Sigmoid colon (tissue), 7 donors: ENCODE data around the gene GTPBP8. TPM values are rescaled to one million over a fixed set of nuclear protein-coding genes. Genes with fewer than 3 reads are reported as not detected.

Experiments used
- DNase-seq: peaks from one replicate; pipeline ENCODE4 v3.0.0-alpha.2; 2019
- H3K27ac ChIP-seq, 4 donors: fragments of 200-600 bp; sonication (generic); one replicate each; pipeline ENCODE4 v1.5.1; 2016 to 2019; ENCODE audit warnings: mild to moderate bottlenecking in 1 of 4
- H3K27me3 ChIP-seq, 3 donors: fragments of 200-600 bp; sonication (generic); one replicate each; pipeline ENCODE4 v1.5.1; 2019; ENCODE audit warnings: mild to moderate bottlenecking in 1 of 3
- H3K36me3 ChIP-seq, 4 donors: fragments of 200-600 bp; sonication (generic); one replicate each; pipeline ENCODE4 v1.5.1; 2016 to 2019
- H3K4me1 ChIP-seq, 4 donors: fragments of 200-600 bp; sonication (generic); one replicate each; pipeline ENCODE4 v1.5.1; 2017 to 2019
- H3K4me3 ChIP-seq, 4 donors: fragments of 200-600 bp; sonication (generic); one replicate each; pipeline ENCODE4 v1.5.1; 2017 to 2019; ENCODE audit warnings: mild to moderate bottlenecking in 2 of 4, moderate library complexity in 1 of 4
- H3K9me3 ChIP-seq, 4 donors: fragments of 200-600 bp in 3 of 4; sonication (generic) in 3 of 4; one replicate each; pipeline versions ENCODE4 v1.5.1 to v1.6.1; 2013 to 2019
- CTCF ChIP-seq, 4 experiments: fragments of 450-650 bp in 3 of 4; fragments of 200-600 bp in 1 of 4; IDR thresholded peaks; one replicate each; pipeline ENCODE4 v1.5.1; 2016 to 2019; ENCODE audit warnings: antibody characterized with exemption in 4 of 4, mild to moderate bottlenecking in 3 of 4, moderate library complexity in 2 of 4
- EP300 ChIP-seq, 4 donors: sonication (generic); formaldehyde crosslinking; IDR thresholded peaks; one replicate each; pipeline ENCODE4 v1.6.1; 2017; ENCODE audit warnings: antibody characterized with exemption in 4 of 4
- POLR2A ChIP-seq, 2 donors: fragments of 450-650 bp; IDR thresholded peaks; one replicate each; pipeline ENCODE4 v1.6.1; 2016; ENCODE audit warnings: antibody characterized with exemption in 2 of 2, mild to moderate bottlenecking in 2 of 2, moderate library complexity in 2 of 2
- POLR2AphosphoS5 ChIP-seq, 4 donors: sonication (generic); formaldehyde crosslinking; IDR thresholded peaks; one replicate each; pipeline ENCODE4 v1.6.1; 2017; ENCODE audit warnings: antibody characterized with exemption in 4 of 4
- WGBS, 2 donors: extraction: QIAGEN DNeasy Blood & Tissue Kit; methylation state at CpG; one replicate each; pipeline ENCODE4 v1.1.7; 2013; 5-methylcytosine and 5-hydroxymethylcytosine counted together
- intact Hi-C: fragments of 100-400 bp; cut with DNase I; formaldehyde crosslinking; loops from one replicate; pipeline ENCODE4 v1.15.1; 2023
- polyA plus RNA-seq, 3 donors: library from polyadenylated mRNA; stranded (reverse); fragments of 200-250 nt; gene quantifications; one replicate each; pipeline ENCODE4 v1.2.3, GENCODE V29; 2013
- total RNA-seq, 4 donors: library from RNA; depleted of rRNA; stranded (reverse); fragments of >200 nt; gene quantifications; one replicate each; pipeline ENCODE4 v1.1.0, GENCODE V29; 2016
- donor health status: healthy with polysubstance abuse.
- donor health status: Bipolar disorder and iron deficiency.
- donor health status: healthy.

The GTPBP8 gene
- total and polyA plus RNA-seq, 7 donors, result 11.3 to 38.2 (median 20.6) TPM

GRCh38 chr3:112976953-112977352, 13.8 kb upstream of the GTPBP8 start:
- no peak overlapping the region for H3K4me3 ChIP-seq
- TF ChIP-seq POLR2A (IDR thresholded peaks at IDR 0.05) (no peak), CTCF (IDR thresholded peaks at IDR 0.05) (no peak), EP300 (IDR thresholded peaks at IDR 0.05) (no peak), POLR2AphosphoS5 (IDR thresholded peaks at IDR 0.05) (no peak)
- DNase-seq, result no peak
- H3K4me1 ChIP-seq, result no peaks in the 10 kb centered on the region
- H3K27me3 ChIP-seq, result no peaks in the 10 kb centered on the region
- intact Hi-C loops, result loop anchor here (5.0 kb wide), 1 partner anchor 240 kb away; no protein-coding TSS in a partner anchor
- no peak overlapping the region for H3K27ac ChIP-seq
- 73 to 83% methylated on average over 2 of the region's 2 CpGs for WGBS, 2 donors
- no peaks in the 10 kb centered on the region for H3K9me3 ChIP-seq
- no peaks in the 10 kb centered on the region for H3K36me3 ChIP-seq

- no peak overlapping the region for H3K27ac ChIP-seq
- intact Hi-C loops, result loop anchor here (1.0 to 5.0 kb wide), 2 partner anchors 242 to 336 kb away; no protein-coding TSS in a partner anchor
- H3K9me3 ChIP-seq, result no peaks in the 10 kb centered on the region
- no peaks in the 10 kb centered on the region for H3K36me3 ChIP-seq
- no peak overlapping the region for H3K4me3 ChIP-seq
- no peak for DNase-seq
- TF ChIP-seq POLR2A (IDR thresholded peaks at IDR 0.05) (no peak), EP300 (IDR thresholded peaks at IDR 0.05) (no peak), POLR2AphosphoS5 (IDR thresholded peaks at IDR 0.05) (no peak), CTCF (IDR thresholded peaks at IDR 0.05) (peak; percentile 46 to 69 (median 50))
- H3K4me1 ChIP-seq, result peaks cover 0 to 1% (median 0%) of the 10 kb centered on the region in 4 donors
- H3K27me3 ChIP-seq, result no peaks in the 10 kb centered on the region
- 65 to 88% methylated on average over 1 of the region's 1 CpG for WGBS, 2 donors
These were observed 11.4 kb upstream of the GTPBP8 start for GRCh38 chr3:112979244-112979832.

GRCh38 chr3:112980080-112980479, 10.7 kb upstream of the GTPBP8 start:
- H3K4me1 ChIP-seq, result peaks cover 0 to 6% (median 0%) of the 10 kb centered on the region in 4 donors
- intact Hi-C loops, result loop anchor here (5.0 kb wide), 1 partner anchor 398 kb away; no protein-coding TSS in a partner anchor
- WGBS, 2 donors, result 3 to 49% methylated on average over 1 of the region's 1 CpG

GRCh38 chr3:112982710-112983109, 8.1 kb upstream of the GTPBP8 start:
- DNase-seq, result no peak
- Histone ChIP-seq H3K4me3 (no peak overlapping the region), H3K9me3 (no peaks in the 10 kb centered on the region), H3K4me1 (peaks cover 0 to 6% (median 0%) of the 10 kb centered on the region in 4 donors), H3K27ac (no peak overlapping the region), H3K36me3 (no peaks in the 10 kb centered on the region), H3K27me3 (no peaks in the 10 kb centered on the region)
- TF ChIP-seq POLR2AphosphoS5 (IDR thresholded peaks at IDR 0.05), result no peak
- TF ChIP-seq EP300 (IDR thresholded peaks at IDR 0.05), result no peak
- 9 to 16% methylated on average over 1 of the region's 1 CpG for WGBS, 2 donors
- intact Hi-C loops, result loop anchor here (5.0 kb wide), 1 partner anchor 400 kb away; no protein-coding TSS in a partner anchor

More at GRCh38 chr3:112980080-112980479, 10.7 kb upstream of the GTPBP8 start:
- no peak overlapping the region for H3K27ac ChIP-seq
- no peaks in the 10 kb centered on the region for H3K36me3 ChIP-seq
- H3K9me3 ChIP-seq, result no peaks in the 10 kb centered on the region
- H3K27me3 ChIP-seq, result no peaks in the 10 kb centered on the region
- H3K4me3 ChIP-seq, result no peak overlapping the region
- no peak for DNase-seq
- TF ChIP-seq CTCF (IDR thresholded peaks at IDR 0.05) (no peak), POLR2A (IDR thresholded peaks at IDR 0.05) (no peak), EP300 (IDR thresholded peaks at IDR 0.05) (no peak), POLR2AphosphoS5 (IDR thresholded peaks at IDR 0.05) (no peak)

- no peak for TF ChIP-seq POLR2AphosphoS5 (IDR thresholded peaks at IDR 0.05)
- TF ChIP-seq POLR2A (IDR thresholded peaks at IDR 0.05), result no peak
- TF ChIP-seq CTCF (IDR thresholded peaks at IDR 0.05), result no peak
- TF ChIP-seq EP300 (IDR thresholded peaks at IDR 0.05), result no peak
- H3K27ac ChIP-seq, result no peak overlapping the region
- intact Hi-C loops, result loop anchor here (5.0 kb wide), 1 partner anchor 402 kb away; no protein-coding TSS in a partner anchor
- H3K36me3 ChIP-seq, result no peaks in the 10 kb centered on the region
- H3K4me3 ChIP-seq, result no peak overlapping the region
- no peaks in the 10 kb centered on the region for H3K27me3 ChIP-seq
- DNase-seq, result no peak
- H3K4me1 ChIP-seq, result peaks cover 0 to 6% (median 0%) of the 10 kb centered on the region in 4 donors
- 87 to 92% methylated on average over 2 of the region's 2 CpGs for WGBS, 2 donors
- H3K9me3 ChIP-seq, result no peaks in the 10 kb centered on the region
These were observed 6.3 kb upstream of the GTPBP8 start for GRCh38 chr3:112984485-112984884.
